Measurements from ENCODE around the gene MED13L.

GRCh38 chr12:116196752-116197718, 80.5 kb downstream of the MED13L start:
- TF ChIP-seq CTCF (IDR thresholded peaks at IDR 0.05) (no peak), EZH2 (IDR thresholded peaks at IDR 0.05; ENCODE audit: borderline replicate concordance, insufficient read depth, low read depth, low read length, poor library complexity, severe bottlenecking) (no peak)

Measured in B cell (primary cell).